ENCODE data around the gene JAM3.

- TF ChIP-seq POLR2A (IDR thresholded peaks at IDR 0.05) (no peak), CTCF (IDR thresholded peaks at IDR 0.05) (no peak)
These were observed 2.4 kb downstream of the JAM3 start for GRCh38 chr11:134071306-134071705.
